Liver (tissue), 9 donors: ENCODE data around the gene ATF4. TPM values are rescaled to one million over a fixed set of nuclear protein-coding genes. Genes with fewer than 3 reads are reported as not detected.

Source experiments
- DNase-seq: peaks from one replicate; pipeline ENCODE4 v3.0.0-alpha.2; 2017; ENCODE audit warnings: low spot score
- H3K27ac ChIP-seq, 2 donors: one replicate each; pipeline ENCODE4 v1.7.0; 2013; ENCODE audit warnings: inconsistent platforms in 2 of 2, low read length in 2 of 2, control low read depth in 1 of 2, low read depth in 1 of 2, mild to moderate bottlenecking in 1 of 2
- H3K27me3 ChIP-seq, 4 donors: one replicate each; pipeline versions ENCODE4 v1.6.1 to v1.7.0; 2013; ENCODE audit warnings: low read length in 3 of 4, inconsistent platforms in 1 of 4, mild to moderate bottlenecking in 1 of 4, moderate library complexity in 1 of 4; ENCODE audit not compliant: control insufficient read depth in 4 of 4, insufficient read depth in 4 of 4
- H3K36me3 ChIP-seq, 4 donors: one replicate each; pipeline versions ENCODE4 v1.6.1 to v1.7.0; 2013; ENCODE audit warnings: low read length in 3 of 4, mild to moderate bottlenecking in 3 of 4, low read depth in 1 of 4, moderate library complexity in 1 of 4; ENCODE audit not compliant: control insufficient read depth in 4 of 4, insufficient read depth in 3 of 4
- H3K4me1 ChIP-seq, 4 donors: one replicate each; pipeline versions ENCODE4 v1.6.1 to v1.7.0; 2013; ENCODE audit warnings: low read length in 3 of 4, mild to moderate bottlenecking in 3 of 4, moderate library complexity in 1 of 4; ENCODE audit not compliant: control insufficient read depth in 4 of 4, insufficient read depth in 4 of 4
- H3K4me3 ChIP-seq, 3 donors: one replicate each; pipeline versions ENCODE4 v1.6.1 to v1.7.0; 2013; ENCODE audit warnings: low read length in 3 of 3, control low read depth in 1 of 3, low read depth in 1 of 3, mild to moderate bottlenecking in 1 of 3
- H3K9ac ChIP-seq, 2 donors: one replicate each; pipeline ENCODE4 v1.7.0; 2013; ENCODE audit warnings: low read length in 2 of 2, mild to moderate bottlenecking in 2 of 2, moderate library complexity in 2 of 2, control low read depth in 1 of 2, low read depth in 1 of 2
- H3K9me3 ChIP-seq, 4 donors: one replicate each; pipeline versions ENCODE4 v1.6.1 to v1.7.0; 2013; ENCODE audit warnings: low read length in 3 of 4; ENCODE audit not compliant: control insufficient read depth in 4 of 4
- ATF3 ChIP-seq: IDR thresholded peaks from 2 replicates; pipeline ENCODE4 v1.6.1; 2016; ENCODE audit warnings: antibody characterized with exemption
- CTCF ChIP-seq: fragments of 150-350 bp; IDR thresholded peaks from 2 replicates; pipeline ENCODE4 v1.5.1; 2017; ENCODE audit warnings: improper control_type of control experiment, low read depth, low read length; ENCODE audit not compliant: missing input control
- EGR1 ChIP-seq, 2 donors: IDR thresholded peaks; 2 replicates each; pipeline ENCODE4 v1.6.1; 2016 to 2018; ENCODE audit warnings: antibody characterized with exemption in 2 of 2, low read depth in 2 of 2
- FOXA1 ChIP-seq: IDR thresholded peaks from 2 replicates; pipeline ENCODE4 v1.6.1; 2016; ENCODE audit warnings: antibody characterized with exemption
- FOXA2 ChIP-seq: IDR thresholded peaks from 2 replicates; pipeline ENCODE4 v1.6.1; 2016; ENCODE audit warnings: antibody characterized with exemption
- GABPA ChIP-seq, 2 donors: IDR thresholded peaks in 1 of 2; conservative IDR thresholded peaks in 1 of 2; 2 replicates each; pipeline ENCODE4 v1.6.1; 2016; ENCODE audit warnings: antibody characterized with exemption in 2 of 2, mild to moderate bottlenecking in 1 of 2, moderate library complexity in 1 of 2
- HNF4A ChIP-seq, 2 donors: conservative IDR thresholded peaks; 2 replicates each; pipeline ENCODE4 v1.6.1; 2016; ENCODE audit warnings: antibody characterized with exemption in 2 of 2, mild to moderate bottlenecking in 2 of 2
- HNF4G ChIP-seq: IDR thresholded peaks from 2 replicates; pipeline ENCODE4 v1.6.1; 2016; ENCODE audit warnings: antibody characterized with exemption
- JUND ChIP-seq, 2 donors: IDR thresholded peaks; 2 replicates each; pipeline ENCODE4 v1.6.1; 2016; ENCODE audit warnings: antibody characterized with exemption in 2 of 2
- MAX ChIP-seq: IDR thresholded peaks from 2 replicates; pipeline ENCODE4 v1.6.1; 2016; ENCODE audit warnings: antibody characterized with exemption
- NR2F2 ChIP-seq: IDR thresholded peaks from 2 replicates; pipeline ENCODE4 v1.6.1; 2016; ENCODE audit warnings: antibody characterized with exemption
- RAD21 ChIP-seq, 2 donors: IDR thresholded peaks; 2 replicates each; pipeline ENCODE4 v1.6.1; 2016; ENCODE audit warnings: antibody characterized with exemption in 2 of 2, mild to moderate bottlenecking in 2 of 2
- REST ChIP-seq: IDR thresholded peaks from 2 replicates; pipeline ENCODE4 v1.6.1; 2016; ENCODE audit warnings: antibody characterized with exemption, mild to moderate bottlenecking
- RXRA ChIP-seq, 2 donors: IDR thresholded peaks; 2 replicates each; pipeline ENCODE4 v1.6.1; 2017 to 2018; ENCODE audit warnings: antibody characterized with exemption in 2 of 2, mild to moderate bottlenecking in 1 of 2
- SP1 ChIP-seq: IDR thresholded peaks from 2 replicates; pipeline ENCODE4 v1.6.1; 2018; ENCODE audit warnings: antibody characterized with exemption, mild to moderate bottlenecking
- TAF1 ChIP-seq: conservative IDR thresholded peaks from 2 replicates; pipeline ENCODE4 v1.6.1; 2016; ENCODE audit warnings: antibody characterized with exemption, mild to moderate bottlenecking
- YY1 ChIP-seq: IDR thresholded peaks from 2 replicates; pipeline ENCODE4 v1.6.1; 2016; ENCODE audit warnings: antibody characterized with exemption, mild to moderate bottlenecking
- WGBS: extraction: QIAGEN DNeasy Blood & Tissue Kit; methylation state at CpG from one replicate; pipeline ENCODE4 v1.1.7; 2013; 5-methylcytosine and 5-hydroxymethylcytosine counted together
- polyA plus RNA-seq, 2 donors: library from polyadenylated mRNA; stranded (reverse) in 1 of 2; unstranded in 1 of 2; fragments of 200-250 nt in 1 of 2; fragments of >200 nt in 1 of 2; fragmentation: Nextera tagmentation in 1 of 2; extraction: Ambion mirVana in 1 of 2; gene quantifications; one replicate each; pipeline versions ENCODE4 v1.2.1 to v1.2.3, GENCODE V29; 2013 to 2015
- total RNA-seq, 2 donors: library from RNA; depleted of rRNA; stranded (reverse); fragments of >200 nt; gene quantifications; one replicate each; pipeline ENCODE4 v1.2.3, GENCODE V29; 2014
- TF ChIP-seq, protein P1 (sequence below): IDR thresholded peaks from 2 replicates; pipeline ENCODE4 v1.6.1; 2016; ENCODE audit warnings: antibody characterized with exemption
- donor health status: healthy.
- donor health status: healthy.
- donor health status: healthy.
- donor health status: healthy.
- donor health status: healthy.

Gene ATF4
- total and polyA plus RNA-seq, 4 donors: 112 to 211 (median 169) TPM

- Histone ChIP-seq H3K27me3 (peaks cover 0 to 5% (median 1%) of the 10 kb centered on the region in 4 donors), H3K4me1 (no peaks in the 10 kb centered on the region), H3K27ac (no peak overlapping the region), H3K36me3 (no peaks in the 10 kb centered on the region), H3K4me3 (no peak overlapping the region), H3K9me3 (no peaks in the 10 kb centered on the region), H3K9ac (no peak overlapping the region)
- DNase-seq: peak; percentile 78
- WGBS: 31% methylated on average over 39 of the region's 39 CpGs
- TF ChIP-seq GABPA (IDR thresholded peaks at IDR 0.05 in 1 of 2, conservative IDR thresholded peaks at IDR 0.05 in 1 of 2) (no peak), EGR1 (IDR thresholded peaks at IDR 0.05; ENCODE audit: low read depth in 2 of 2) (no peak), REST (peak; percentile 100), SP1 (no peak)
Measured at GRCh38 chr22:39545386-39546365, 25.3 kb downstream of the ATF4 start.

- Histone ChIP-seq H3K4me1 (no peaks in the 10 kb centered on the region), H3K36me3 (no peaks in the 10 kb centered on the region), H3K9me3 (no peaks in the 10 kb centered on the region), H3K4me3 (no peak overlapping the region), H3K27me3 (peaks cover 0 to 5% (median 1%) of the 10 kb centered on the region in 4 donors), H3K27ac (no peak overlapping the region), H3K9ac (no peak overlapping the region)
- TF ChIP-seq NR2F2 (no peak), HNF4A (conservative IDR thresholded peaks at IDR 0.05) (no peak), TAF1 (no peak), SP1 (no peak), REST (no peak), FOXA1 (no peak), GABPA (IDR thresholded peaks at IDR 0.05 in 1 of 2, conservative IDR thresholded peaks at IDR 0.05 in 1 of 2) (no peak), YY1 (no peak), RAD21 (IDR thresholded peaks at IDR 0.05) (no peak), HNF4G (no peak), EGR1 (IDR thresholded peaks at IDR 0.05; ENCODE audit: low read depth in 2 of 2) (no peak), JUND (IDR thresholded peaks at IDR 0.05) (no peak), ATF3 (no peak), CTCF (no peak), RXRA (IDR thresholded peaks at IDR 0.05) (no peak), MAX (no peak), FOXA2 (no peak)
- TF ChIP-seq, protein P1, sequence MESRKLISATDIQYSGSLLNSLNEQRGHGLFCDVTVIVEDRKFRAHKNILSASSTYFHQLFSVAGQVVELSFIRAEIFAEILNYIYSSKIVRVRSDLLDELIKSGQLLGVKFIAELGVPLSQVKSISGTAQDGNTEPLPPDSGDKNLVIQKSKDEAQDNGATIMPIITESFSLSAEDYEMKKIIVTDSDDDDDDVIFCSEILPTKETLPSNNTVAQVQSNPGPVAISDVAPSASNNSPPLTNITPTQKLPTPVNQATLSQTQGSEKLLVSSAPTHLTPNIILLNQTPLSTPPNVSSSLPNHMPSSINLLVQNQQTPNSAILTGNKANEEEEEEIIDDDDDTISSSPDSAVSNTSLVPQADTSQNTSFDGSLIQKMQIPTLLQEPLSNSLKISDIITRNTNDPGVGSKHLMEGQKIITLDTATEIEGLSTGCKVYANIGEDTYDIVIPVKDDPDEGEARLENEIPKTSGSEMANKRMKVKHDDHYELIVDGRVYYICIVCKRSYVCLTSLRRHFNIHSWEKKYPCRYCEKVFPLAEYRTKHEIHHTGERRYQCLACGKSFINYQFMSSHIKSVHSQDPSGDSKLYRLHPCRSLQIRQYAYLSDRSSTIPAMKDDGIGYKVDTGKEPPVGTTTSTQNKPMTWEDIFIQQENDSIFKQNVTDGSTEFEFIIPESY: no peak
- WGBS: 51% methylated on average over 5 of the region's 5 CpGs
- no peak for DNase-seq
Measured at GRCh38 chr22:39546889-39547586, 26.7 kb downstream of the ATF4 start.
